Activated effector memory CD4-positive, alpha-beta T cell treated with anti-CD3 and anti-CD28 coated beads, Interleukin-2, amount 50 U/mL, for 16 hours (primary cell): ENCODE data around the gene ZC3HAV1L.
"Not testable (repeated sequence)": the region's sequence is repeated elsewhere in the genome, so short reads cannot be mapped to it uniquely, and the experiment has no call there.

Source experiments
- DNase-seq: peaks from one replicate; pipeline ENCODE4 v3.0.0-alpha.2; 2020

The ZC3HAV1L gene

GRCh38 chr7:139051655-139052054, 15.8 kb upstream of the ZC3HAV1L start:
- DNase-seq: no peak

GRCh38 chr7:139049936-139050335, 14.1 kb upstream of the ZC3HAV1L start:
- DNase-seq: no peak

- DNase-seq: no peak
Observed at GRCh38 chr7:139049111-139049510, 13.3 kb upstream of the ZC3HAV1L start.

- no peak for DNase-seq
Observed at GRCh38 chr7:139047970-139048369, 12.1 kb upstream of the ZC3HAV1L start.

- DNase-seq: no peak
Observed at GRCh38 chr7:139046143-139046542, 10.3 kb upstream of the ZC3HAV1L start.

GRCh38 chr7:139044813-139045794, 9.3 kb upstream of the ZC3HAV1L start:
- no peak for DNase-seq

GRCh38 chr7:139043823-139044812, 8.3 kb upstream of the ZC3HAV1L start:
- DNase-seq: peak; percentile 90

GRCh38 chr7:139041378-139042085, 5.7 kb upstream of the ZC3HAV1L start:
- DNase-seq: no peak

GRCh38 chr7:139038691-139039090, 2.8 kb upstream of the ZC3HAV1L start:
- no peak for DNase-seq

- no peak for DNase-seq
Observed at GRCh38 chr7:139036901-139037300, 1.1 kb upstream of the ZC3HAV1L start.

GRCh38 chr7:139034855-139035585, 822 bp downstream of the ZC3HAV1L start:
- peak; percentile 70 for DNase-seq

- DNase-seq: no peak
Observed at GRCh38 chr7:139034336-139034735, 1.5 kb downstream of the ZC3HAV1L start.

- no peak for DNase-seq
Observed at GRCh38 chr7:139033346-139034114, 2.3 kb downstream of the ZC3HAV1L start.

GRCh38 chr7:139032473-139032872, 3.4 kb downstream of the ZC3HAV1L start:
- DNase-seq: no peak

GRCh38 chr7:139029353-139029752, 6.5 kb downstream of the ZC3HAV1L start:
- DNase-seq: no peak

GRCh38 chr7:139026551-139026950, 9.3 kb downstream of the ZC3HAV1L start:
- DNase-seq: no peak

GRCh38 chr7:139025861-139026260, 10.0 kb downstream of the ZC3HAV1L start:
- DNase-seq: not testable (repeated sequence)

GRCh38 chr7:139023076-139023475, 12.8 kb downstream of the ZC3HAV1L start:
- no peak for DNase-seq

GRCh38 chr7:139022286-139022685, 13.6 kb downstream of the ZC3HAV1L start:
- DNase-seq: no peak

GRCh38 chr7:139018910-139019309, 16.9 kb downstream of the ZC3HAV1L start:
- DNase-seq: no peak

GRCh38 chr7:139016931-139017511, 18.8 kb downstream of the ZC3HAV1L start:
- DNase-seq: peak; percentile 81
